CD4-positive, alpha-beta T cell treated with Interleukin-17A for 1 hour (primary cell): ENCODE data around the gene RIMS1.

ENCODE experiments used
- DNase-seq: peaks from one replicate; pipeline ENCODE4 v3.0.0-alpha.2; 2020

RIMS1 gene

GRCh38 chr6:71886184-71887005, at the start of gene RIMS1:
Gene RIMS1 (plus strand): TSS chr6:71886550. CDS start chr6:71887024, 474 bp downstream.
- DNase-seq = no peak

GRCh38 chr6:71851214-71851613, 35.1 kb upstream of the RIMS1 start:
- no peak for DNase-seq

GRCh38 chr6:71852948-71853347, 33.4 kb upstream of the RIMS1 start:
- no peak for DNase-seq

GRCh38 chr6:71855406-71855805, 30.9 kb upstream of the RIMS1 start:
- no peak for DNase-seq

- DNase-seq = no peak
Measured at GRCh38 chr6:71879016-71879415, 7.3 kb upstream of the RIMS1 start.

- no peak for DNase-seq
Measured at GRCh38 chr6:71887006-71887743, 825 bp downstream of the RIMS1 start.

GRCh38 chr6:71887744-71888230, 1.4 kb downstream of the RIMS1 start:
- DNase-seq = no peak

- DNase-seq = no peak
Measured at GRCh38 chr6:71888756-71889340, 2.5 kb downstream of the RIMS1 start.

GRCh38 chr6:71889366-71889765, 3.0 kb downstream of the RIMS1 start:
- no peak for DNase-seq

- DNase-seq = no peak
Measured at GRCh38 chr6:71892641-71893040, 6.3 kb downstream of the RIMS1 start.

GRCh38 chr6:71900642-71901041, 14.3 kb downstream of the RIMS1 start:
- no peak for DNase-seq

- no peak for DNase-seq
Measured at GRCh38 chr6:71902261-71902660, 15.9 kb downstream of the RIMS1 start.

- DNase-seq = no peak
Measured at GRCh38 chr6:71906813-71907212, 20.5 kb downstream of the RIMS1 start.

GRCh38 chr6:71908162-71908765, 21.9 kb downstream of the RIMS1 start:
- DNase-seq = no peak

- no peak for DNase-seq
Measured at GRCh38 chr6:71913444-71914234, 27.3 kb downstream of the RIMS1 start.

GRCh38 chr6:71929047-71929446, 42.7 kb downstream of the RIMS1 start:
- DNase-seq = no peak

- no peak for DNase-seq
Measured at GRCh38 chr6:71933881-71934280, 47.5 kb downstream of the RIMS1 start.

- DNase-seq = no peak
Measured at GRCh38 chr6:71965404-71965803, 79.1 kb downstream of the RIMS1 start.

GRCh38 chr6:71967436-71967835, 81.1 kb downstream of the RIMS1 start:
- no peak for DNase-seq

GRCh38 chr6:71977884-71978283, 91.5 kb downstream of the RIMS1 start:
- no peak for DNase-seq

- DNase-seq = no peak
Measured at GRCh38 chr6:71979911-71980310, 93.6 kb downstream of the RIMS1 start.

GRCh38 chr6:71982389-71982788, 96.0 kb downstream of the RIMS1 start:
- no peak for DNase-seq
